ENCODE data around the gene GPR146. TPM values are rescaled to one million over a fixed set of nuclear protein-coding genes. Genes with fewer than 3 reads are reported as not detected.

Gene GPR146
- total RNA-seq, 1 experiment from 2014 or later, result 0.95 TPM

DNA sequence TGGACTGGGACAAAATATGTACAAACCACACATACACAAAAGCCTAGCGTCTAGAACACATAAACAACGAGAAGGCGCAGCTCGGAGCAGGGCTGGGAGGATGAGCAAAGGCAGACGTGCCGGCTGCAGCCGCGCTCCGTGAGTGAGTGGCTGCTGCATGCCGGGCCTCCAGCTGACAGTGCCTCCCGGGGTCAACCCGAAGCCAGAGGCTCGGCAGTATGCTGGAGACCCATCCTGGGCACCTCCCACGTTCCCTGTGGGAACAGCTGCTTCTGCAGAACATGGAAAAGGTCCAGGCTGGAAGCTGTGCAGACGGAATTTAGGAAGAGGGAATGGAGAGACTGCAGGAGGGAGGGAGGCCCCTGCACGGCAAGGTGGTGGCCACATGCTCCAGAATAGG is 3.6 kb upstream of the GPR146 start:
- Histone ChIP-seq H3K4me3 (ENCODE audit: low read depth, low read length, poor library complexity, severe bottlenecking) (no peak overlapping the region), H3K36me3 (ENCODE audit: insufficient read depth, low read length, poor library complexity, severe bottlenecking) (no peaks in the 10 kb centered on the region), H3K27me3 (replicated peaks; ENCODE audit: insufficient read depth, low read depth, low read length, poor library complexity) (no peaks in the 10 kb centered on the region), H3K9me3 (ENCODE audit: low read depth, low read length, poor library complexity, severe bottlenecking) (no peaks in the 10 kb centered on the region), H3K4me1 (ENCODE audit: insufficient read depth, low read length, poor library complexity, severe bottlenecking) (peaks cover 29% of the 10 kb centered on the region), H3K27ac (ENCODE audit: low read depth, low read length, poor library complexity, severe bottlenecking) (peak overlapping the region; percentile 37)
- no TSS peak for BruUV-seq (replicated peaks)
- ChIA-PET POLR2A (ENCODE audit: low non-redundant PET) (interaction anchor here (0.7 kb wide), 1 partner anchor 25 kb away, joined by 9 read pairs; no protein-coding TSS in a partner anchor), CTCF (no interaction called here)
- TF ChIP-seq EZH2 (IDR thresholded peaks at IDR 0.05; ENCODE audit: borderline replicate concordance, low read depth, low read length, poor library complexity, severe bottlenecking), result no peak
- TF ChIP-seq, protein P1, sequence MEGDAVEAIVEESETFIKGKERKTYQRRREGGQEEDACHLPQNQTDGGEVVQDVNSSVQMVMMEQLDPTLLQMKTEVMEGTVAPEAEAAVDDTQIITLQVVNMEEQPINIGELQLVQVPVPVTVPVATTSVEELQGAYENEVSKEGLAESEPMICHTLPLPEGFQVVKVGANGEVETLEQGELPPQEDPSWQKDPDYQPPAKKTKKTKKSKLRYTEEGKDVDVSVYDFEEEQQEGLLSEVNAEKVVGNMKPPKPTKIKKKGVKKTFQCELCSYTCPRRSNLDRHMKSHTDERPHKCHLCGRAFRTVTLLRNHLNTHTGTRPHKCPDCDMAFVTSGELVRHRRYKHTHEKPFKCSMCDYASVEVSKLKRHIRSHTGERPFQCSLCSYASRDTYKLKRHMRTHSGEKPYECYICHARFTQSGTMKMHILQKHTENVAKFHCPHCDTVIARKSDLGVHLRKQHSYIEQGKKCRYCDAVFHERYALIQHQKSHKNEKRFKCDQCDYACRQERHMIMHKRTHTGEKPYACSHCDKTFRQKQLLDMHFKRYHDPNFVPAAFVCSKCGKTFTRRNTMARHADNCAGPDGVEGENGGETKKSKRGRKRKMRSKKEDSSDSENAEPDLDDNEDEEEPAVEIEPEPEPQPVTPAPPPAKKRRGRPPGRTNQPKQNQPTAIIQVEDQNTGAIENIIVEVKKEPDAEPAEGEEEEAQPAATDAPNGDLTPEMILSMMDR (conservative IDR thresholded peaks at IDR 0.05; ENCODE audit: low read depth, low read length), result no peak
- intact Hi-C loops (cut with micrococcal nuclease; ENCODE audit: unreplicated experiment), result no loop called here
- DNase-seq (ENCODE audit: low spot score), result no peak

DNA sequence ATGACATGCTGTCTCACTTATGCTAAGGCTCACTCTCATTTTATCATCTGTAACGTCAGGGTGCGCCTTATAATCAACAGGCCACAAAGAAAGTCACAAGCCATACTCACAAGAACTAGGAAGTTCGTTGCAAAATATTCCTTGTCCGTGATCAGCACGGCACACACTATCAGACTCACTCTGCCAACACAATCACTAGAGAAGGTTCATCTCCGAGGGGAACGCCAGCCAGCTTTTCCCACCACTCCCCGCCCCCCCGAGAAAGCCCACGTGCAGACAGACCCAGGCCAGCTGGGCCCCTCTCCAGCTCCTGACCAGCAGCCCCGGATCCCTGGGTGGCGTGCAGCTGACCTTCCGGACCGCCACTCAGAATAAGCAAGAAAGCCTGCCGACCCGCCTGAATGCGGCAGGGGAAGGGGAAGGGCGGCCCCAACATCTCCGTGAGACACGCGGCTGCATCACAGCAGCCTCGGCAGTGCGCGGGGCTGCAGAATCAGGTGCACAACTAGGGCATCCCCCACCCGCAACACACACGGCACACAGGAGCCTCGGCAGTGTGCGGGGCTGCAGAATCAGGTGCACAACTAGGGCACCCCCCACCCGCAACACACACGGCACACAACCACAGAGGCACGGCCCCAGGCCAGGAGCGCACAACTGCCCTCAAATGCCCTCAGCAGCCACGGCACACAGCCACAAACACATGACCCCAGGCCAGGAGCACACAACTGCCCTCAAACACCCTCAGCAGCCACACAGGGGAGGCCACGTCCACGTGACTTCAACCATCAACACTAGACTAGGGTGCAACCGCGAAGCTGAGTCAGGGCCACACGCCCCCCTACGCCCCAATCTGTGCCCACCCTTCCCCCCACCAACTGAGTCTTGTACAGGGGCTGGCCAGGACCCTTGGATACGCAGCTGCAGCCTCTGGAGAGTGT is 2.5 kb upstream of the GPR146 start:
- TF ChIP-seq, protein P1 (conservative IDR thresholded peaks at IDR 0.05; ENCODE audit: low read depth, low read length), result no peak
- no peak for TF ChIP-seq EZH2 (IDR thresholded peaks at IDR 0.05; ENCODE audit: borderline replicate concordance, low read depth, low read length, poor library complexity, severe bottlenecking)
- POLR2A ChIA-PET (ENCODE audit: low non-redundant PET), result no interaction called here
- intact Hi-C loops (cut with micrococcal nuclease; ENCODE audit: unreplicated experiment), result no loop called here
- Histone ChIP-seq H3K4me1 (ENCODE audit: insufficient read depth, low read length, poor library complexity, severe bottlenecking) (peaks cover 29% of the 10 kb centered on the region), H3K27ac (ENCODE audit: low read depth, low read length, poor library complexity, severe bottlenecking) (peak overlapping the region; percentile 90), H3K9me3 (ENCODE audit: low read depth, low read length, poor library complexity, severe bottlenecking) (no peaks in the 10 kb centered on the region), H3K36me3 (ENCODE audit: insufficient read depth, low read length, poor library complexity, severe bottlenecking) (no peaks in the 10 kb centered on the region), H3K4me3 (ENCODE audit: low read depth, low read length, poor library complexity, severe bottlenecking) (no peak overlapping the region), H3K27me3 (replicated peaks; ENCODE audit: insufficient read depth, low read depth, low read length, poor library complexity) (no peaks in the 10 kb centered on the region)
- BruUV-seq (replicated peaks), result no TSS peak
- CTCF ChIA-PET, result interaction anchor here (1.1 kb wide), 1 partner anchor 49 kb away, joined by 3 read pairs; no protein-coding TSS in a partner anchor
- DNase-seq (ENCODE audit: low spot score), result no peak

- Histone ChIP-seq H3K27ac (ENCODE audit: low read depth, low read length, poor library complexity, severe bottlenecking) (peak overlapping the region; percentile 90), H3K9me3 (ENCODE audit: low read depth, low read length, poor library complexity, severe bottlenecking) (no peaks in the 10 kb centered on the region), H3K4me1 (ENCODE audit: insufficient read depth, low read length, poor library complexity, severe bottlenecking) (peaks cover 29% of the 10 kb centered on the region), H3K36me3 (ENCODE audit: insufficient read depth, low read length, poor library complexity, severe bottlenecking) (no peaks in the 10 kb centered on the region), H3K4me3 (ENCODE audit: low read depth, low read length, poor library complexity, severe bottlenecking) (no peak overlapping the region), H3K27me3 (replicated peaks; ENCODE audit: insufficient read depth, low read depth, low read length, poor library complexity) (no peaks in the 10 kb centered on the region)
- DNase-seq (ENCODE audit: low spot score), result no peak
- intact Hi-C loops (cut with micrococcal nuclease; ENCODE audit: unreplicated experiment), result no loop called here
- ChIA-PET CTCF (interaction anchor here (1.1 kb wide), 1 partner anchor 49 kb away, joined by 3 read pairs; no protein-coding TSS in a partner anchor), POLR2A (ENCODE audit: low non-redundant PET) (interaction anchor here (0.7 kb wide), 1 partner anchor 9 kb away, joined by 7 read pairs; no protein-coding TSS in a partner anchor)
- no TSS peak for BruUV-seq (replicated peaks)
- TF ChIP-seq, protein P1 (conservative IDR thresholded peaks at IDR 0.05; ENCODE audit: low read depth, low read length), result no peak
- TF ChIP-seq EZH2 (IDR thresholded peaks at IDR 0.05; ENCODE audit: borderline replicate concordance, low read depth, low read length, poor library complexity, severe bottlenecking), result no peak
Observed at GRCh38 chr7:1042492-1042833, 1.9 kb upstream of the GPR146 start.

All from A673 (cell line).